Left lung (tissue), 10 donors: ENCODE measurements around the gene ITIH1. TPM values are rescaled to one million over a fixed set of nuclear protein-coding genes. Genes with fewer than 3 reads are reported as not detected.

Experiments
- ATAC-seq: fragments of 200-7000 bp; cut with Tn5 transposase; one replicate; pipeline ENCODE4 v1.9.1; 2020; ENCODE audit warnings: moderate library complexity
- DNase-seq, 4 donors: peaks; one replicate each; pipeline ENCODE4 v3.0.0-alpha.2; 2013 to 2020
- H3K27ac ChIP-seq, 2 donors: fragments of 200-600 bp; sonication (generic) in 1 of 2; one replicate each; pipeline versions ENCODE4 v1.5.0 to v1.8.0; 2020 to 2021
- H3K27me3 ChIP-seq, 2 donors: fragments of 200-600 bp; sonication (generic) in 1 of 2; one replicate each; pipeline versions ENCODE4 v1.5.0 to v1.8.0; 2020 to 2021
- H3K36me3 ChIP-seq, 2 donors: fragments of 200-600 bp; sonication (generic) in 1 of 2; one replicate each; pipeline versions ENCODE4 v1.5.0 to v1.8.0; 2020 to 2021
- H3K4me1 ChIP-seq, 2 donors: fragments of 200-600 bp; one replicate each; pipeline ENCODE4 v1.8.0; 2021
- H3K4me3 ChIP-seq, 2 donors: fragments of 200-600 bp; sonication (generic) in 1 of 2; one replicate each; pipeline versions ENCODE4 v1.5.0 to v1.8.0; 2020 to 2021; ENCODE audit warnings: mild to moderate bottlenecking in 1 of 2
- H3K9me3 ChIP-seq, 2 donors: fragments of 200-600 bp; sonication (generic) in 1 of 2; one replicate each; pipeline versions ENCODE4 v1.5.0 to v1.8.0; 2020 to 2021
- CTCF ChIP-seq, 2 donors: fragments of 200-600 bp; sonication (generic) in 1 of 2; IDR thresholded peaks; one replicate each; pipeline versions ENCODE4 v1.5.0 to v1.8.0; 2021; ENCODE audit warnings: antibody characterized with exemption in 2 of 2
- intact Hi-C, 2 donors: fragments of 100-400 bp; cut with DNase I; formaldehyde crosslinking; loops; one replicate each; pipeline versions ENCODE4 v1.11.2 to v1.14.2; 2022
- polyA plus RNA-seq, 6 donors: library from polyadenylated mRNA; unstranded; fragments of 120-200 nt; gene quantifications; one replicate each; pipeline ENCODE4 v1.2.1, GENCODE V29; 2013; ENCODE audit not compliant: insufficient read length in 6 of 6
- total RNA-seq, 2 donors: library from RNA; stranded (reverse); fragmentation: NEBNext Ultra II Directional; extraction: Animal tissue kit (Norgen Biotek cat#: 25700); gene quantifications; one replicate each; pipeline ENCODE4 v1.2.1, GENCODE V29; 2021
- donor health status: DM: no; HTN: yes; CAD: no.
- donor health status: DM: no; HTN: no; CAD: no.

Gene ITIH1
- total and polyA plus RNA-seq, 8 donors: 0.18 to 0.61 (median 0.45) TPM; not detected in 4

GRCh38 chr3:52779837-52780585 lies 2.6 kb downstream of the ITIH1 start:
- Histone ChIP-seq H3K36me3 (no peaks in the 10 kb centered on the region), H3K9me3 (no peaks in the 10 kb centered on the region), H3K27ac (peak overlapping the region in 1 of 2 donors; percentile 48), H3K4me3 (no peak overlapping the region), H3K4me1 (peaks cover 0 to 8% of the 10 kb centered on the region in 2 donors), H3K27me3 (peaks cover 0 to 9% of the 10 kb centered on the region in 2 donors)
- no peak for DNase-seq
- no peak for TF ChIP-seq CTCF (IDR thresholded peaks at IDR 0.05)
- intact Hi-C loops: no loop called here
- ATAC-seq: no peak

- DNase-seq: no peak
- TF ChIP-seq CTCF (IDR thresholded peaks at IDR 0.05): no peak
- intact Hi-C loops: no loop called here
Measured at GRCh38 chr3:52781741-52782140, 4.3 kb downstream of the ITIH1 start.

GRCh38 chr3:52782412-52783210 lies 5.2 kb downstream of the ITIH1 start:
- ATAC-seq: no peak
- intact Hi-C loops: no loop called here
- no peak overlapping the region for H3K27ac ChIP-seq
- H3K27me3 ChIP-seq: peaks cover 0 to 9% of the 10 kb centered on the region in 2 donors
- no peak overlapping the region for H3K4me3 ChIP-seq
- H3K9me3 ChIP-seq: no peaks in the 10 kb centered on the region
- peak in 2 of 4 donors; percentile 10 to 25 for DNase-seq
- no peaks in the 10 kb centered on the region for H3K36me3 ChIP-seq
- H3K4me1 ChIP-seq: peaks cover 0 to 8% of the 10 kb centered on the region in 2 donors
- TF ChIP-seq CTCF (IDR thresholded peaks at IDR 0.05): no peak

More at GRCh38 chr3:52781741-52782140, 4.3 kb downstream of the ITIH1 start:
- Histone ChIP-seq H3K27me3 (peaks cover 0 to 9% of the 10 kb centered on the region in 2 donors), H3K4me3 (no peak overlapping the region), H3K9me3 (no peaks in the 10 kb centered on the region), H3K4me1 (peaks cover 0 to 8% of the 10 kb centered on the region in 2 donors), H3K36me3 (no peaks in the 10 kb centered on the region), H3K27ac (no peak overlapping the region)
- ATAC-seq: no peak

DNA sequence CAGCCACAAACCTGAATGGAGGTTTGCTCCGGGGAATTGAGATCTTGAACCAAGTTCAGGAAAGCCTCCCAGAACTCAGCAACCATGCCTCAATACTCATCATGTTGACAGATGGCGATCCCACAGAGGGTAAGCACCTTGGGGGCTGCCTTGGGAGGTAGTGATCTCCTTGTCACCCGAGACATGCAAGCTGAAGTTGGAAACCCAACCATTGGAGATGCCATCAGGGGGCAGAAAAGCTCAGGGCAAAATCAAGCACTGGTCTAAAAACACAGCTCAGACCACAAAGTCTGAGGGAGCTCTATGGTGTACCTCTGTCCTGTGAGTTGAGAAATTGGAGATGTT lies 5.8 kb downstream of the ITIH1 start:
- no peaks in the 10 kb centered on the region for H3K36me3 ChIP-seq
- H3K9me3 ChIP-seq: no peaks in the 10 kb centered on the region
- intact Hi-C loops: no loop called here
- DNase-seq (peak in 1 of 4 donors; percentile 11), ATAC-seq (no peak)
- H3K4me1 ChIP-seq: peaks cover 0 to 8% of the 10 kb centered on the region in 2 donors
- TF ChIP-seq CTCF (IDR thresholded peaks at IDR 0.05): no peak
- H3K27ac ChIP-seq: no peak overlapping the region
- H3K27me3 ChIP-seq: peaks cover 0 to 9% of the 10 kb centered on the region in 2 donors
- H3K4me3 ChIP-seq: no peak overlapping the region

- intact Hi-C loops: no loop called here
- no peak overlapping the region for H3K27ac ChIP-seq
- H3K9me3 ChIP-seq: no peaks in the 10 kb centered on the region
- no peak for TF ChIP-seq CTCF (IDR thresholded peaks at IDR 0.05)
- H3K36me3 ChIP-seq: no peaks in the 10 kb centered on the region
- ATAC-seq (no peak), DNase-seq (peak in 1 of 4 donors; percentile 61)
- peaks cover 0 to 6% of the 10 kb centered on the region in 2 donors for H3K4me1 ChIP-seq
- H3K27me3 ChIP-seq: peaks cover 0 to 9% of the 10 kb centered on the region in 2 donors
- H3K4me3 ChIP-seq: no peak overlapping the region
Measured at GRCh38 chr3:52784021-52784621, 6.7 kb downstream of the ITIH1 start.
